Measurements from ENCODE around the gene TRIM71. TPM values are rescaled to one million over a fixed set of nuclear protein-coding genes. Genes with fewer than 3 reads are reported as not detected.

TRIM71 gene
- total RNA-seq, 4 donors from 2014 or later, result 0.16 TPM; not detected in 3

GRCh38 chr3:32897001-32897601, 79.3 kb downstream of the TRIM71 start:
- no peak for TF ChIP-seq CTCF (IDR thresholded peaks at IDR 0.05; ENCODE audit: low read depth)

- TF ChIP-seq CTCF (IDR thresholded peaks at IDR 0.05; ENCODE audit: low read depth), result no peak
Measured at GRCh38 chr3:32897981-32898623, 80.3 kb downstream of the TRIM71 start.

GRCh38 chr3:32899265-32899664, 81.5 kb downstream of the TRIM71 start:
- no peak for TF ChIP-seq CTCF (IDR thresholded peaks at IDR 0.05; ENCODE audit: low read depth)

GRCh38 chr3:32901005-32901932, 83.5 kb downstream of the TRIM71 start:
- TF ChIP-seq CTCF (IDR thresholded peaks at IDR 0.05; ENCODE audit: low read depth), result no peak

GRCh38 chr3:32903953-32904352, 86.2 kb downstream of the TRIM71 start:
- TF ChIP-seq CTCF (IDR thresholded peaks at IDR 0.05; ENCODE audit: low read depth), result no peak

GRCh38 chr3:32909999-32910398, 92.2 kb downstream of the TRIM71 start:
- no peak for TF ChIP-seq CTCF (IDR thresholded peaks at IDR 0.05; ENCODE audit: low read depth)

GRCh38 chr3:32910954-32911353, 93.2 kb downstream of the TRIM71 start:
- no peak for TF ChIP-seq CTCF (IDR thresholded peaks at IDR 0.05; ENCODE audit: low read depth)

Data from subcutaneous adipose tissue (tissue), 4 donors.